HepG2 (cell line): Measurements from ENCODE around the gene DNAJC10. TPM values are rescaled to one million over a fixed set of nuclear protein-coding genes. Genes with fewer than 3 reads are reported as not detected.

Experiments
- ATAC-seq: fragments of 200-7000 bp; cut with Tn5 transposase; 3 replicates; pipeline ENCODE4 v1.9.1; 2020; ENCODE audit warnings: mild to moderate bottlenecking, moderate library complexity
- BruUV-seq: library from RNA; stranded (reverse); fragments of 400-500 nt; replicated peaks from 2 replicates; lab custom pipeline; 2021; lab: Mats Ljungman, UMichigan
- CTCF ChIA-PET: fragments of 300-600 bp; formaldehyde crosslinking; extraction: SDS; loops from one replicate; lab custom pipeline; 2021; ENCODE audit warnings: low total read pairs, inconsistent platforms, low intra/inter-chr PET ratio; lab: Yijun Ruan, JAX
- POLR2A ChIA-PET: fragments of 350-600 bp; sonication (Branson Sonifier 250); formaldehyde crosslinking; loops from one replicate; lab custom pipeline; 2020; ENCODE audit warnings: antibody characterized with exemption, inconsistent platforms; lab: Yijun Ruan, JAX
- DNase-seq: peaks from one replicate; pipeline ENCODE4 v3.0.0-alpha.2; 2015; ENCODE audit warnings: low spot score
- FAIRE-seq: peaks from 3 replicates; lab custom pipeline; 2011; peaks lifted over from hg19 to GRCh38; lab: Jason Lieb, UNC
- H2AFZ ChIP-seq: one replicate; pipeline ENCODE4 v1.6.1; 2011; ENCODE audit warnings: low read length, inconsistent platforms
- H3K27ac ChIP-seq: fragments of 300-600 bp; 3 replicates; pipeline ENCODE4 v1.8.0; 2011; ENCODE audit warnings: mixed run types, mild to moderate bottlenecking, mixed read lengths, low read length, inconsistent platforms; ENCODE audit not compliant: insufficient read depth; ENCODE audit errors: extremely low read length
- H3K27me3 ChIP-seq, 2 experiments: fragments of 200-600 bp in 1 of 2; 2 replicates in 1 of 2; 3 replicates in 1 of 2; pipeline versions ENCODE4 v1.6.0 to v1.8.0; 2011; ENCODE audit warnings: low read length in 2 of 2, mild to moderate bottlenecking in 2 of 2, moderate library complexity in 2 of 2, inconsistent platforms in 1 of 2; ENCODE audit not compliant: insufficient read depth in 2 of 2, control insufficient read depth in 1 of 2
- H3K36me3 ChIP-seq, 2 experiments: fragments of 200-600 bp in 1 of 2; replicated peaks in 1 of 2; 2 replicates in 1 of 2; 3 replicates in 1 of 2; pipeline versions ENCODE4 v1.5.1 to v1.8.0; 2011; ENCODE audit warnings: low read length in 2 of 2, inconsistent platforms in 1 of 2; ENCODE audit not compliant: insufficient read depth in 2 of 2, control insufficient read depth in 1 of 2
- H3K4me1 ChIP-seq: 2 replicates; pipeline ENCODE4 v1.5.1; 2012; ENCODE audit warnings: low read length, inconsistent platforms; ENCODE audit not compliant: insufficient read depth
- H3K4me2 ChIP-seq: 2 replicates; pipeline ENCODE4 v1.6.0; 2011; ENCODE audit warnings: low read depth, low read length, inconsistent platforms
- H3K4me3 ChIP-seq, 3 experiments: fragments of 200-600 bp in 1 of 3; sonication (generic), shearing (Covaris generic) in 1 of 3; replicated peaks in 1 of 3; 2 replicates each; pipeline ENCODE4 v1.5.1; 2011 to 2016; ENCODE audit warnings: low read length in 3 of 3, inconsistent platforms in 2 of 3, low read depth in 2 of 3, mild to moderate bottlenecking in 2 of 3, control low read depth in 1 of 3, mixed read lengths in 1 of 3; ENCODE audit not compliant: insufficient read depth in 1 of 3
- H3K79me2 ChIP-seq: one replicate; pipeline ENCODE4 v1.6.1; 2011; ENCODE audit warnings: low read length, inconsistent platforms; ENCODE audit not compliant: insufficient read depth
- H3K9ac ChIP-seq: 2 replicates; pipeline ENCODE4 v1.6.0; 2011; ENCODE audit warnings: mild to moderate bottlenecking, low read depth, low read length, inconsistent platforms; ENCODE audit not compliant: insufficient read depth
- H3K9me3 ChIP-seq: 2 replicates; pipeline ENCODE4 v1.5.1; 2012; ENCODE audit warnings: mild to moderate bottlenecking, low read length
- H4K20me1 ChIP-seq: 2 replicates; pipeline ENCODE4 v1.6.0; 2011; ENCODE audit warnings: inconsistent platforms, mild to moderate bottlenecking, low read length, moderate library complexity; ENCODE audit not compliant: insufficient read depth
- RFXAP ChIP-seq: sonication (generic); formaldehyde crosslinking; IDR thresholded peaks from 2 replicates; pipeline ENCODE4 v1.4.0; 2020; ENCODE audit warnings: missing genetic modification reagents, borderline replicate concordance
- SALL1 ChIP-seq: sonication (generic); formaldehyde crosslinking; IDR thresholded peaks from 2 replicates; pipeline ENCODE4 v1.8.0; 2022; ENCODE audit warnings: mild to moderate bottlenecking, missing genetic modification reagents
- SP5 ChIP-seq: IDR thresholded peaks from 2 replicates; pipeline ENCODE4 v1.6.1; 2016; ENCODE audit warnings: low read depth, borderline replicate concordance
- YY1 ChIP-seq: IDR thresholded peaks from 2 replicates; pipeline ENCODE4 v1.6.1; 2011; ENCODE audit warnings: low read length, low read depth, moderate library complexity, mild to moderate bottlenecking; ENCODE audit not compliant: insufficient read depth, insufficient replicate concordance
- ZMYM4 ChIP-seq: sonication (generic); formaldehyde crosslinking; IDR thresholded peaks from 2 replicates; pipeline ENCODE4 v1.8.1; 2023; ENCODE audit warnings: mild to moderate bottlenecking, missing genetic modification reagents
- WGBS: methylation state at CpG from one replicate; pipeline ENCODE4 v1.1.6; 2017; ENCODE audit warnings: low lambda C conversion rate; 5-methylcytosine and 5-hydroxymethylcytosine counted together
- in situ Hi-C: cut with HindIII; loops from 2 replicates; pipeline ENCODE4 v1.10.0; 2017; ENCODE audit warnings: low pct_unique_long_range_greater_than_20kb; ENCODE audit not compliant: extremely low pct_ligation_motif_present
- intact Hi-C: fragments of 100-400 bp; cut with micrococcal nuclease; formaldehyde crosslinking; loops from one replicate; pipeline ENCODE4 v1.10.0; 2022; ENCODE audit not compliant: unreplicated experiment
- polyA plus RNA-seq, 8 experiments: library from polyadenylated mRNA; depleted of rRNA in 3 of 8; stranded (reverse) in 7 of 8; unstranded in 1 of 8; fragments of >200 nt; fragmentation: Illumina TruSeq in 4 of 8; extraction: Trizol in 4 of 8; gene quantifications; 2 replicates each; pipeline versions ENCODE4 v1.2.1 to v1.2.3, GENCODE V29; 2011 to 2016; ENCODE audit warnings: low read depth in 4 of 8, missing spikeins in 1 of 8, mixed read lengths in 1 of 8; ENCODE audit not compliant: insufficient read depth in 1 of 8
- total RNA-seq, 5 experiments: library from RNA; depleted of rRNA; stranded (reverse); fragments of >200 nt; fragmentation: Illumina TruSeq; extraction: Trizol; gene quantifications; 2 replicates each; pipeline ENCODE4 v1.2.3, GENCODE V29; 2016; ENCODE audit warnings: low read depth in 1 of 5
- TF ChIP-seq, protein P1 (sequence below): sonication (generic); formaldehyde crosslinking; IDR thresholded peaks from 2 replicates; pipeline ENCODE4 v1.8.0; 2022; ENCODE audit warnings: missing genetic modification reagents, mild to moderate bottlenecking, moderate library complexity, borderline replicate concordance
- TF ChIP-seq, protein P2 (sequence below), 2 experiments: fragments of 450-650 bp in 1 of 2; sonication (generic) in 1 of 2; formaldehyde crosslinking in 1 of 2; IDR thresholded peaks; 2 replicates each; pipeline versions ENCODE4 v1.6.1 to v1.8.0; 2016 to 2022; ENCODE audit warnings: antibody characterized with exemption in 1 of 2, mild to moderate bottlenecking in 1 of 2, missing genetic modification reagents in 1 of 2

The DNAJC10 gene
- total and polyA plus RNA-seq, 2 of the 13 experiments (the other 11 are each of a cell fraction or from before 2014, with no cell fraction given) = 44.1 to 178 TPM

DNA sequence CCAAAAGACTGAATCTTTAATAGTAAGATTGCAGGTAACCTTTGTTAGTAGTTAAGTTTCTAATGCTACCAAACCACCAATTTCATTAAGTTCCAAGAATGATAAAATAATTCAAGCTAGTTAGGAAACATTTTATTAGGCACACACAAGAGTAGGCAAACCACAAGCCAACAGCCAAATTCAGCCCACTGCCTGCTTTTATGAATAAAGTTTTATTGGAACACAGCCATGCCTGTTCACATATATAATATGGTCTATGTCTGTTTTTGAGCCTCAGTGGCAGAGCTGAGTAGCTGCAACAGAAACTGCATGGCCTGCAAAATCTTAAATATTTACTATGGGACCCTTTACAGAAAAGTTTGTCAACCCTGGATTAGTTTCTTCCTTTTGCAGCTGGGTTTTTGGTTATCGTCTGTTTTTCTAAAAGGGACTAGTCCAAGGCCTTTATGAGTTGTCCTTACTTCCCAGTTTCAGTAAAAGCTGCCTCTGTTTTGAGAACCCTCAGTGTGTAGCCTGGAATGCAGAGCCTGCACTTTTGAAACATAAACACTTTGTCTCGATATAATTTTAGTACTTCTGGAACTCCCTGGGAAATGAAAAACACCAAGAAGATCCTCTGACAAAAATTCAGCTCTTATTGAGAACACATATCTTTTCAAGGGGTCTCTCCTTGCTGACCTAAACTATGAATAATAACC is 111.3 kb downstream of the DNAJC10 start:
- in situ Hi-C loops (no loop called here), intact Hi-C loops (no loop called here)
- Histone ChIP-seq H3K36me3 (no peaks in the 10 kb centered on the region), H3K9me3 (no peaks in the 10 kb centered on the region), H3K4me2 (no peak overlapping the region), H2AFZ (no peak overlapping the region), H3K79me2 (no peaks in the 10 kb centered on the region), H3K27ac (no peak overlapping the region), H3K4me1 (no peaks in the 10 kb centered on the region), H3K9ac (no peak overlapping the region), H3K4me3 (no peak overlapping the region), H4K20me1 (no peaks in the 10 kb centered on the region), H3K27me3 (no peaks in the 10 kb centered on the region; a peak in 1 of 5 replicates)
- FAIRE-seq (no peak), DNase-seq (no peak), ATAC-seq (no peak)
- ChIA-PET POLR2A (no interaction called here), CTCF (no interaction called here)
- WGBS = 35% methylated on average over 2 of the region's 2 CpGs
- no TSS peak for BruUV-seq
- TF ChIP-seq YY1 (no peak), ZMYM4 (CRISPR knock-in tag) (no peak), SALL1 (CRISPR knock-in tag) (no peak), SP5 (CRISPR knock-in tag) (no peak), RFXAP (CRISPR knock-in tag) (no peak)
- TF ChIP-seq, protein P1, sequence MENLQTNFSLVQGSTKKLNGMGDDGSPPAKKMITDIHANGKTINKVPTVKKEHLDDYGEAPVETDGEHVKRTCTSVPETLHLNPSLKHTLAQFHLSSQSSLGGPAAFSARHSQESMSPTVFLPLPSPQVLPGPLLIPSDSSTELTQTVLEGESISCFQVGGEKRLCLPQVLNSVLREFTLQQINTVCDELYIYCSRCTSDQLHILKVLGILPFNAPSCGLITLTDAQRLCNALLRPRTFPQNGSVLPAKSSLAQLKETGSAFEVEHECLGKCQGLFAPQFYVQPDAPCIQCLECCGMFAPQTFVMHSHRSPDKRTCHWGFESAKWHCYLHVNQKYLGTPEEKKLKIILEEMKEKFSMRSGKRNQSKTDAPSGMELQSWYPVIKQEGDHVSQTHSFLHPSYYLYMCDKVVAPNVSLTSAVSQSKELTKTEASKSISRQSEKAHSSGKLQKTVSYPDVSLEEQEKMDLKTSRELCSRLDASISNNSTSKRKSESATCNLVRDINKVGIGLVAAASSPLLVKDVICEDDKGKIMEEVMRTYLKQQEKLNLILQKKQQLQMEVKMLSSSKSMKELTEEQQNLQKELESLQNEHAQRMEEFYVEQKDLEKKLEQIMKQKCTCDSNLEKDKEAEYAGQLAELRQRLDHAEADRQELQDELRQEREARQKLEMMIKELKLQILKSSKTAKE (CRISPR knock-in tag) = no peak
- TF ChIP-seq, protein P2, sequence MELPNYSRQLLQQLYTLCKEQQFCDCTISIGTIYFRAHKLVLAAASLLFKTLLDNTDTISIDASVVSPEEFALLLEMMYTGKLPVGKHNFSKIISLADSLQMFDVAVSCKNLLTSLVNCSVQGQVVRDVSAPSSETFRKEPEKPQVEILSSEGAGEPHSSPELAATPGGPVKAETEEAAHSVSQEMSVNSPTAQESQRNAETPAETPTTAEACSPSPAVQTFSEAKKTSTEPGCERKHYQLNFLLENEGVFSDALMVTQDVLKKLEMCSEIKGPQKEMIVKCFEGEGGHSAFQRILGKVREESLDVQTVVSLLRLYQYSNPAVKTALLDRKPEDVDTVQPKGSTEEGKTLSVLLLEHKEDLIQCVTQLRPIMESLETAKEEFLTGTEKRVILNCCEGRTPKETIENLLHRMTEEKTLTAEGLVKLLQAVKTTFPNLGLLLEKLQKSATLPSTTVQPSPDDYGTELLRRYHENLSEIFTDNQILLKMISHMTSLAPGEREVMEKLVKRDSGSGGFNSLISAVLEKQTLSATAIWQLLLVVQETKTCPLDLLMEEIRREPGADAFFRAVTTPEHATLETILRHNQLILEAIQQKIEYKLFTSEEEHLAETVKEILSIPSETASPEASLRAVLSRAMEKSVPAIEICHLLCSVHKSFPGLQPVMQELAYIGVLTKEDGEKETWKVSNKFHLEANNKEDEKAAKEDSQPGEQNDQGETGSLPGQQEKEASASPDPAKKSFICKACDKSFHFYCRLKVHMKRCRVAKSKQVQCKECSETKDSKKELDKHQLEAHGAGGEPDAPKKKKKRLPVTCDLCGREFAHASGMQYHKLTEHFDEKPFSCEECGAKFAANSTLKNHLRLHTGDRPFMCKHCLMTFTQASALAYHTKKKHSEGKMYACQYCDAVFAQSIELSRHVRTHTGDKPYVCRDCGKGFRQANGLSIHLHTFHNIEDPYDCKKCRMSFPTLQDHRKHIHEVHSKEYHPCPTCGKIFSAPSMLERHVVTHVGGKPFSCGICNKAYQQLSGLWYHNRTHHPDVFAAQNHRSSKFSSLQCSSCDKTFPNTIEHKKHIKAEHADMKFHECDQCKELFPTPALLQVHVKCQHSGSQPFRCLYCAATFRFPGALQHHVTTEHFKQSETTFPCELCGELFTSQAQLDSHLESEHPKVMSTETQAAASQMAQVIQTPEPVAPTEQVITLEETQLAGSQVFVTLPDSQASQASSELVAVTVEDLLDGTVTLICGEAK (IDR thresholded peaks at IDR 0.05) = 0 out of 2 replicates have a peak, but pooled peaks have one; percentile 17
- TF ChIP-seq, protein P2 (CRISPR knock-in tag; IDR thresholded peaks at IDR 0.05) = peak; percentile 79; the same call in 1 of the 2 replicates
